DMS79 (cell line): ENCODE results near the gene CADPS2.

Source experiments
- DNase-seq: peaks from one replicate; lab custom pipeline; 2025; lab: John Stamatoyannopoulos, UW

CADPS2 gene

GRCh38 chr7:122448893-122449589 is 437.2 kb downstream of the CADPS2 start:
- DNase-seq, result no peak

GRCh38 chr7:122442929-122443328 is 443.3 kb downstream of the CADPS2 start:
- no peak for DNase-seq

GRCh38 chr7:122438492-122438891 is 447.8 kb downstream of the CADPS2 start:
- DNase-seq, result no peak

GRCh38 chr7:122438006-122438405 is 448.3 kb downstream of the CADPS2 start:
- no peak for DNase-seq

GRCh38 chr7:122433765-122434164 is 452.5 kb downstream of the CADPS2 start:
- DNase-seq, result no peak

- DNase-seq, result no peak
Observed at GRCh38 chr7:122430710-122431109, 455.6 kb downstream of the CADPS2 start.

GRCh38 chr7:122429926-122430325 is 456.3 kb downstream of the CADPS2 start:
- no peak for DNase-seq

- DNase-seq, result no peak
Observed at GRCh38 chr7:122425731-122426130, 460.5 kb downstream of the CADPS2 start.

GRCh38 chr7:122423591-122423990 is 462.7 kb downstream of the CADPS2 start:
- no peak for DNase-seq

- no peak for DNase-seq
Observed at GRCh38 chr7:122416336-122416735, 469.9 kb downstream of the CADPS2 start.

GRCh38 chr7:122415510-122415909 is 470.8 kb downstream of the CADPS2 start:
- DNase-seq, result no peak

- DNase-seq, result no peak
Observed at GRCh38 chr7:122413339-122413738, 472.9 kb downstream of the CADPS2 start.

- DNase-seq, result no peak
Observed at GRCh38 chr7:122412883-122413282, 473.4 kb downstream of the CADPS2 start.

- no peak for DNase-seq
Observed at GRCh38 chr7:122412441-122412840, 473.8 kb downstream of the CADPS2 start.

GRCh38 chr7:122407195-122407594 is 479.1 kb downstream of the CADPS2 start:
- no peak for DNase-seq

GRCh38 chr7:122403113-122403512 is 483.1 kb downstream of the CADPS2 start:
- no peak for DNase-seq

- no peak for DNase-seq
Observed at GRCh38 chr7:122402235-122402634, 484.0 kb downstream of the CADPS2 start.

GRCh38 chr7:122397381-122397780 is 488.9 kb downstream of the CADPS2 start:
- no peak for DNase-seq

- DNase-seq, result no peak
Observed at GRCh38 chr7:122394512-122394911, 491.7 kb downstream of the CADPS2 start.

- no peak for DNase-seq
Observed at GRCh38 chr7:122384528-122384927, 501.7 kb downstream of the CADPS2 start.

- no peak for DNase-seq
Observed at GRCh38 chr7:122383934-122384333, 502.3 kb downstream of the CADPS2 start.

- DNase-seq, result no peak
Observed at GRCh38 chr7:122380992-122381391, 505.3 kb downstream of the CADPS2 start.

GRCh38 chr7:122379491-122379890 is 506.8 kb downstream of the CADPS2 start:
- DNase-seq, result no peak

GRCh38 chr7:122369756-122370155 is 516.5 kb downstream of the CADPS2 start:
- DNase-seq, result no peak
